Transverse colon (tissue), 3 donors: ENCODE results near the gene NCOA1.
"Not testable (repeated sequence)": the region's sequence is repeated elsewhere in the genome, so short reads cannot be mapped to it uniquely, and the experiment has no call there.

ENCODE experiments used
- EP300 ChIP-seq: sonication (generic); formaldehyde crosslinking; IDR thresholded peaks from one replicate; pipeline ENCODE4 v1.6.1; 2017; ENCODE audit warnings: antibody characterized with exemption, low read depth
- TF ChIP-seq, protein P1 (sequence below), 5 experiments: fragments of 200-600 bp in 3 of 5; fragments of 450-650 bp in 2 of 5; sonication (generic) in 3 of 5; IDR thresholded peaks; 1 replicate in 2 of 5; 2 replicates in 3 of 5; pipeline ENCODE4 v1.5.1; 2016 to 2017; ENCODE audit warnings: antibody characterized with exemption in 5 of 5, inconsistent platforms in 3 of 5, mild to moderate bottlenecking in 2 of 5, moderate library complexity in 1 of 5

- TF ChIP-seq, protein P1, sequence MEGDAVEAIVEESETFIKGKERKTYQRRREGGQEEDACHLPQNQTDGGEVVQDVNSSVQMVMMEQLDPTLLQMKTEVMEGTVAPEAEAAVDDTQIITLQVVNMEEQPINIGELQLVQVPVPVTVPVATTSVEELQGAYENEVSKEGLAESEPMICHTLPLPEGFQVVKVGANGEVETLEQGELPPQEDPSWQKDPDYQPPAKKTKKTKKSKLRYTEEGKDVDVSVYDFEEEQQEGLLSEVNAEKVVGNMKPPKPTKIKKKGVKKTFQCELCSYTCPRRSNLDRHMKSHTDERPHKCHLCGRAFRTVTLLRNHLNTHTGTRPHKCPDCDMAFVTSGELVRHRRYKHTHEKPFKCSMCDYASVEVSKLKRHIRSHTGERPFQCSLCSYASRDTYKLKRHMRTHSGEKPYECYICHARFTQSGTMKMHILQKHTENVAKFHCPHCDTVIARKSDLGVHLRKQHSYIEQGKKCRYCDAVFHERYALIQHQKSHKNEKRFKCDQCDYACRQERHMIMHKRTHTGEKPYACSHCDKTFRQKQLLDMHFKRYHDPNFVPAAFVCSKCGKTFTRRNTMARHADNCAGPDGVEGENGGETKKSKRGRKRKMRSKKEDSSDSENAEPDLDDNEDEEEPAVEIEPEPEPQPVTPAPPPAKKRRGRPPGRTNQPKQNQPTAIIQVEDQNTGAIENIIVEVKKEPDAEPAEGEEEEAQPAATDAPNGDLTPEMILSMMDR (IDR thresholded peaks at IDR 0.05), result not testable (repeated sequence)
- not testable (repeated sequence) for TF ChIP-seq EP300
Observed at GRCh38 chr2:24531610-24532009, 40.6 kb downstream of the NCOA1 start.
